Fibroblast of lung (primary cell): ENCODE results near the gene NCKAP5.

Experiments
- EZH2 ChIP-seq: IDR thresholded peaks from 2 replicates; pipeline ENCODE4 v1.5.1; 2012; ENCODE audit warnings: low read length, control low read depth, mild to moderate bottlenecking; ENCODE audit errors: missing control alignments
- TF ChIP-seq, protein P1 (sequence below), 2 donors: IDR thresholded peaks in 1 of 2; conservative IDR thresholded peaks in 1 of 2; 1 replicate in 1 of 2; 2 replicates in 1 of 2; pipeline ENCODE4 v1.5.1; 2011 to 2012; ENCODE audit warnings: low read length in 2 of 2, control low read depth in 1 of 2, inconsistent platforms in 1 of 2, low read depth in 1 of 2, mild to moderate bottlenecking in 1 of 2

DNA sequence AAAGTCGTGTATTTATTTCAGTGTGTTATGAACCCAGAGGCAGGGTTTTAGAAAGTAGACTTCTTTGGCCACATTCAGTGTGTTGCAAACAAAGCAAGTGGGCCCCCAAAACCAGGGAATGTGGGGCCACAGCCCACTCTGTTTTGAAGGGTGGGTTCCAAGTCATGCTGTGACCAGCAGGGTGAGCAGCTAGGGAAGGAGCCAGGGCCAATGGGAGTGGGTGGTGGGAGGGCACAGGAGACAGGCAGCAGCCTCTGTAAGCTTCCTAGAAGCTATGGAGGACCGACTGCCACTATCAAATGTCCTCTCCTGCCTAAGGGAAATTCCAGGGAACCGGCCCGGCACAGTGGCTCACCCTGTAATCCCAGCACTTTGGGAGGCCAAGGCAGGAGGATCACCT, 847.9 kb downstream of the NCKAP5 start:
- TF ChIP-seq, protein P1, sequence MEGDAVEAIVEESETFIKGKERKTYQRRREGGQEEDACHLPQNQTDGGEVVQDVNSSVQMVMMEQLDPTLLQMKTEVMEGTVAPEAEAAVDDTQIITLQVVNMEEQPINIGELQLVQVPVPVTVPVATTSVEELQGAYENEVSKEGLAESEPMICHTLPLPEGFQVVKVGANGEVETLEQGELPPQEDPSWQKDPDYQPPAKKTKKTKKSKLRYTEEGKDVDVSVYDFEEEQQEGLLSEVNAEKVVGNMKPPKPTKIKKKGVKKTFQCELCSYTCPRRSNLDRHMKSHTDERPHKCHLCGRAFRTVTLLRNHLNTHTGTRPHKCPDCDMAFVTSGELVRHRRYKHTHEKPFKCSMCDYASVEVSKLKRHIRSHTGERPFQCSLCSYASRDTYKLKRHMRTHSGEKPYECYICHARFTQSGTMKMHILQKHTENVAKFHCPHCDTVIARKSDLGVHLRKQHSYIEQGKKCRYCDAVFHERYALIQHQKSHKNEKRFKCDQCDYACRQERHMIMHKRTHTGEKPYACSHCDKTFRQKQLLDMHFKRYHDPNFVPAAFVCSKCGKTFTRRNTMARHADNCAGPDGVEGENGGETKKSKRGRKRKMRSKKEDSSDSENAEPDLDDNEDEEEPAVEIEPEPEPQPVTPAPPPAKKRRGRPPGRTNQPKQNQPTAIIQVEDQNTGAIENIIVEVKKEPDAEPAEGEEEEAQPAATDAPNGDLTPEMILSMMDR (conservative IDR thresholded peaks at IDR 0.05 in 1 of 2, IDR thresholded peaks at IDR 0.05 in 1 of 2; ENCODE audit: low read depth in 1 of 2, low read length in 2 of 2) = no peak
- no peak for TF ChIP-seq EZH2
